ENCODE results near the gene LHX1. TPM values are rescaled to one million over a fixed set of nuclear protein-coding genes. Genes with fewer than 3 reads are reported as not detected.

The LHX1 gene
- total and polyA plus RNA-seq, 4 donors, result not detected

GRCh38 chr17:36901506-36901905, 35.8 kb upstream of the LHX1 start:
- WGBS, 2 donors, result 55 to 71% methylated on average over 14 of the region's 14 CpGs

GRCh38 chr17:36907407-36907806, 29.9 kb upstream of the LHX1 start:
- no peak for TF ChIP-seq CTCF (IDR thresholded peaks at IDR 0.05; ENCODE audit: control extremely low read depth, extremely low read depth)
- peaks cover 5 to 13% (median 12%) of the 10 kb centered on the region in 3 donors for H3K27me3 ChIP-seq (ENCODE audit: control insufficient read depth in 3 of 3, insufficient read depth in 3 of 3, low read length in 2 of 3)
- H3K9me3 ChIP-seq (ENCODE audit: control insufficient read depth in 4 of 4, insufficient read depth in 3 of 4, low read length in 3 of 4), result peaks cover 0 to 2% (median 0%) of the 10 kb centered on the region in 4 donors
- ATAC-seq (ENCODE audit: insufficient read depth, low FRiP score), result no peak
- no peaks in the 10 kb centered on the region for H3K36me3 ChIP-seq (ENCODE audit: control insufficient read depth in 4 of 4, insufficient read depth in 4 of 4, low read length in 4 of 4)
- H3K4me1 ChIP-seq (ENCODE audit: control insufficient read depth in 5 of 5, insufficient read depth in 5 of 5, low read length in 5 of 5), result peaks cover 0 to 1% (median 0%) of the 10 kb centered on the region in 5 donors
- no peak overlapping the region for H3K9ac ChIP-seq (ENCODE audit: insufficient read depth in 1 of 2, low read length in 2 of 2)
- WGBS, 2 donors, result 72 to 79% methylated on average over 10 of the region's 10 CpGs
- H3K27ac ChIP-seq (ENCODE audit: low read depth in 1 of 2, low read length in 1 of 2), result no peak overlapping the region
- H3K4me3 ChIP-seq, result no peak overlapping the region
- DNase-seq, result no peak

More at GRCh38 chr17:36901506-36901905, 35.8 kb upstream of the LHX1 start:
- ATAC-seq (ENCODE audit: insufficient read depth, low FRiP score) (no peak), DNase-seq (peak in 2 of 3 donors; percentile 9 to 41)
- Histone ChIP-seq H3K36me3 (ENCODE audit: control insufficient read depth in 4 of 4, insufficient read depth in 4 of 4, low read length in 4 of 4) (no peaks in the 10 kb centered on the region), H3K9ac (ENCODE audit: insufficient read depth in 1 of 2, low read length in 2 of 2) (no peak overlapping the region), H3K4me3 (no peak overlapping the region), H3K27me3 (ENCODE audit: control insufficient read depth in 3 of 3, insufficient read depth in 3 of 3, low read length in 2 of 3) (peaks cover 0 to 3% (median 0%) of the 10 kb centered on the region in 3 donors), H3K9me3 (ENCODE audit: control insufficient read depth in 4 of 4, insufficient read depth in 3 of 4, low read length in 3 of 4) (no peaks in the 10 kb centered on the region), H3K4me1 (ENCODE audit: control insufficient read depth in 5 of 5, insufficient read depth in 5 of 5, low read length in 5 of 5) (no peaks in the 10 kb centered on the region), H3K27ac (ENCODE audit: low read depth in 1 of 2, low read length in 1 of 2) (no peak overlapping the region)
- no peak for TF ChIP-seq CTCF (IDR thresholded peaks at IDR 0.05; ENCODE audit: control extremely low read depth, extremely low read depth)

- no peak overlapping the region for H3K27ac ChIP-seq (ENCODE audit: low read depth in 1 of 2, low read length in 1 of 2)
- DNase-seq (no peak), ATAC-seq (ENCODE audit: insufficient read depth, low FRiP score) (no peak)
- H3K9me3 ChIP-seq (ENCODE audit: control insufficient read depth in 4 of 4, insufficient read depth in 3 of 4, low read length in 3 of 4), result peaks cover 0 to 2% (median 0%) of the 10 kb centered on the region in 4 donors
- H3K36me3 ChIP-seq (ENCODE audit: control insufficient read depth in 4 of 4, insufficient read depth in 4 of 4, low read length in 4 of 4), result no peaks in the 10 kb centered on the region
- H3K9ac ChIP-seq (ENCODE audit: insufficient read depth in 1 of 2, low read length in 2 of 2), result no peak overlapping the region
- WGBS, 2 donors, result 61 to 68% methylated on average over 5 of the region's 5 CpGs
- no peak overlapping the region for H3K4me3 ChIP-seq
- no peak for TF ChIP-seq CTCF (IDR thresholded peaks at IDR 0.05; ENCODE audit: control extremely low read depth, extremely low read depth)
- H3K4me1 ChIP-seq (ENCODE audit: control insufficient read depth in 5 of 5, insufficient read depth in 5 of 5, low read length in 5 of 5), result peaks cover 0 to 1% (median 0%) of the 10 kb centered on the region in 5 donors
- H3K27me3 ChIP-seq (ENCODE audit: control insufficient read depth in 3 of 3, insufficient read depth in 3 of 3, low read length in 2 of 3), result peaks cover 5 to 17% (median 13%) of the 10 kb centered on the region in 3 donors
These were observed 26.8 kb upstream of the LHX1 start for GRCh38 chr17:36910513-36910912.

GRCh38 chr17:36911001-36911400, 26.3 kb upstream of the LHX1 start:
- DNase-seq, result no peak
- H3K4me3 ChIP-seq, result no peak overlapping the region
- peaks cover 5 to 17% (median 13%) of the 10 kb centered on the region in 3 donors for H3K27me3 ChIP-seq (ENCODE audit: control insufficient read depth in 3 of 3, insufficient read depth in 3 of 3, low read length in 2 of 3)
- no peak for ATAC-seq (ENCODE audit: insufficient read depth, low FRiP score)
- peaks cover 0 to 1% (median 0%) of the 10 kb centered on the region in 5 donors for H3K4me1 ChIP-seq (ENCODE audit: control insufficient read depth in 5 of 5, insufficient read depth in 5 of 5, low read length in 5 of 5)
- H3K36me3 ChIP-seq (ENCODE audit: control insufficient read depth in 4 of 4, insufficient read depth in 4 of 4, low read length in 4 of 4), result no peaks in the 10 kb centered on the region
- no peak overlapping the region for H3K9ac ChIP-seq (ENCODE audit: insufficient read depth in 1 of 2, low read length in 2 of 2)
- no peak overlapping the region for H3K27ac ChIP-seq (ENCODE audit: low read depth in 1 of 2, low read length in 1 of 2)
- WGBS, 2 donors, result 50 to 76% methylated on average over 3 of the region's 3 CpGs
- peaks cover 0 to 2% (median 0%) of the 10 kb centered on the region in 4 donors for H3K9me3 ChIP-seq (ENCODE audit: control insufficient read depth in 4 of 4, insufficient read depth in 3 of 4, low read length in 3 of 4)
- TF ChIP-seq CTCF (IDR thresholded peaks at IDR 0.05; ENCODE audit: control extremely low read depth, extremely low read depth), result no peak
